Measurements from ENCODE around the gene SMIM14.

GRCh38 chr4:39626261-39626660 is 12.4 kb downstream of the SMIM14 start:
- TF ChIP-seq, protein P1, sequence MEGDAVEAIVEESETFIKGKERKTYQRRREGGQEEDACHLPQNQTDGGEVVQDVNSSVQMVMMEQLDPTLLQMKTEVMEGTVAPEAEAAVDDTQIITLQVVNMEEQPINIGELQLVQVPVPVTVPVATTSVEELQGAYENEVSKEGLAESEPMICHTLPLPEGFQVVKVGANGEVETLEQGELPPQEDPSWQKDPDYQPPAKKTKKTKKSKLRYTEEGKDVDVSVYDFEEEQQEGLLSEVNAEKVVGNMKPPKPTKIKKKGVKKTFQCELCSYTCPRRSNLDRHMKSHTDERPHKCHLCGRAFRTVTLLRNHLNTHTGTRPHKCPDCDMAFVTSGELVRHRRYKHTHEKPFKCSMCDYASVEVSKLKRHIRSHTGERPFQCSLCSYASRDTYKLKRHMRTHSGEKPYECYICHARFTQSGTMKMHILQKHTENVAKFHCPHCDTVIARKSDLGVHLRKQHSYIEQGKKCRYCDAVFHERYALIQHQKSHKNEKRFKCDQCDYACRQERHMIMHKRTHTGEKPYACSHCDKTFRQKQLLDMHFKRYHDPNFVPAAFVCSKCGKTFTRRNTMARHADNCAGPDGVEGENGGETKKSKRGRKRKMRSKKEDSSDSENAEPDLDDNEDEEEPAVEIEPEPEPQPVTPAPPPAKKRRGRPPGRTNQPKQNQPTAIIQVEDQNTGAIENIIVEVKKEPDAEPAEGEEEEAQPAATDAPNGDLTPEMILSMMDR (IDR thresholded peaks at IDR 0.05): no peak
- TF ChIP-seq POLR2A (IDR thresholded peaks at IDR 0.05): no peak
